HG03066 (cell line): ENCODE data around the gene ZNF584.

Source experiments
- ATAC-seq: cut with Tn5 transposase; IDR thresholded peaks from one replicate; pipeline ENCODE4 v1.9.1; 2021; ENCODE audit warnings: low read depth; ENCODE audit not compliant: unreplicated experiment

The ZNF584 gene

GRCh38 chr19:58453743-58454142 lies 45.3 kb downstream of the ZNF584 start:
- ATAC-seq: no peak

DNA sequence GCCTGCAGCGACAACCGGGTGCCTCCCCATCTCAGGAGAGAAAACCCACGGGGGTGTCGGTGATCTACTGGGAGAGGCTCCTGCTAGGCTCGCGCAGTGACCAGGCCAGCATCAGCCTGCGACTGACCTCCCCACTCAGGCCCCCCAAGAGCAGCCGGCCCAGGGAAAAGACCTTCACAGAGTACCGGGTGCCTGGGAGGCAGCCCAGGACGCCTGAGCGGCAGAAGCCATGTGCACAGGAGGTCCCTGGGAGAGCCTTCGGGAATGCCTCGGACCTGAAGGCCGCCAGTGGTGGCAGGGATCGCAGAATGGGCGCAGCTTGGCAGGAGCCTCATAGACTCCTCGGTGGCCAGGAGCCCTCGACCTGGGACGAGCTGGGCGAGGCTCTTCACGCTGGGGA lies 46.9 kb downstream of the ZNF584 start:
- no peak for ATAC-seq

DNA sequence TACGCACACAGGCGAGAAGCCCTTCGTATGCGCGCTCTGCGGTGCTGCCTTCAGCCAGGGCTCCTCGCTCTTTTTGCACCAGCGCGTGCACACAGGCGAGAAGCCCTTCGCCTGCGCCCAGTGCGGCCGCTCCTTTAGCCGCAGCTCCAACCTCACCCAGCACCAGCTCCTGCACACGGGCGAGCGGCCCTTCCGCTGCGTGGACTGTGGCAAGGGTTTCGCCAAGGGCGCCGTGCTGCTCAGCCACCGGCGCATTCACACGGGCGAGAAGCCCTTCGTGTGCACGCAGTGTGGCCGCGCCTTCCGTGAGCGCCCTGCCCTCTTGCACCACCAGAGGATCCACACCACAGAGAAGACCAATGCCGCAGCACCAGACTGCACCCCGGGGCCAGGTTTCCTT lies 47.7 kb downstream of the ZNF584 start:
- no peak for ATAC-seq

DNA sequence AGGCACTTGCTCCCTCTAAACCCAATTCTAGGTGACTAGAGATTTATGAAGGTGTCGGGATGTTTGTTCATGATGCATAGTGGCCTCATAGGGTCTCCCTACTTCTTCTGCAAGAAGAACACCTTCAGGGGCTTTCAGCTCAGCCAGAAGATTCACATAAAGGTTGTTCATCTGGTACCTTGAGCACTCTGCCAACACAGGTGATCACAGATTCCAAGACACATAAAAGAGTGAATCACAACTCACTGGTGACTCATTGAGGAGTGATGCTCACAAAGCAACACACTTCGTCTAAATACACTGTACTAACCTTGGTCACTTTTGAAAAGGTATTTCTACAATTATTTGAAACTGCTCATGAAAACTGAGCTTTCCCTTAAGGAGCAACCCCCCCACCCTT lies 51.6 kb downstream of the ZNF584 start:
- ATAC-seq: no peak

DNA sequence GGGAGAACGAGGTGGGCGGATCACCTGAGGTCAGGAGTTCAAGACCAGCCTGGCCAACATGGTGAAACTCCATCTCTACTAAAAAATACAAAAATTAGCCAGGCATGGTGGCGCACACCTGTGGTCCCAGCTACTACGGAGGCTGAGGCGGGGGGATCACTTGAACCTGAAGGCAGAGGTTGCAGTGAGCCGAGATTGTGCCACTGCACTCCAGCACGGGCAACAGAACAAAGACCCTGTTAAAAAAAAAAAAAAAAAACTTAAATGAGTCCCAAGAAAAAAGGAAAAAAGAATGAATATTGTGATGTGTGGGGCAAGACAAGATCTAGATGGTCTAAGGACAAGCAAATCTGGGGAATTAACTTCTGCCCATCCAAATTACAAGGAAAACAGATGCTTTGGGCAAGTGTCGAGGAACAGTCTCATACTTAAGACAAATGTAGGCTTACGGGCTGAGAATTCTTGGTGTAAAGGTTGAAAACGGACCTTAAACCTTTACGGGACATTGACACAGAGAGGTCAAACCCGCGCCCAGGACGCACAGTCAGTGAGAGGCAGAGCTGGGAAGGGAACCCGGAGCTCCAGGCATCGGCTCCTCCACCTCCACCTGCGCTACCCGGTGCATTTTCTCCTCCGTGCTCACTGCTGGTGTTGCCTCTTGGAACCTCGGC lies 57.8 kb downstream of the ZNF584 start:
- peak; percentile 23 for ATAC-seq

DNA sequence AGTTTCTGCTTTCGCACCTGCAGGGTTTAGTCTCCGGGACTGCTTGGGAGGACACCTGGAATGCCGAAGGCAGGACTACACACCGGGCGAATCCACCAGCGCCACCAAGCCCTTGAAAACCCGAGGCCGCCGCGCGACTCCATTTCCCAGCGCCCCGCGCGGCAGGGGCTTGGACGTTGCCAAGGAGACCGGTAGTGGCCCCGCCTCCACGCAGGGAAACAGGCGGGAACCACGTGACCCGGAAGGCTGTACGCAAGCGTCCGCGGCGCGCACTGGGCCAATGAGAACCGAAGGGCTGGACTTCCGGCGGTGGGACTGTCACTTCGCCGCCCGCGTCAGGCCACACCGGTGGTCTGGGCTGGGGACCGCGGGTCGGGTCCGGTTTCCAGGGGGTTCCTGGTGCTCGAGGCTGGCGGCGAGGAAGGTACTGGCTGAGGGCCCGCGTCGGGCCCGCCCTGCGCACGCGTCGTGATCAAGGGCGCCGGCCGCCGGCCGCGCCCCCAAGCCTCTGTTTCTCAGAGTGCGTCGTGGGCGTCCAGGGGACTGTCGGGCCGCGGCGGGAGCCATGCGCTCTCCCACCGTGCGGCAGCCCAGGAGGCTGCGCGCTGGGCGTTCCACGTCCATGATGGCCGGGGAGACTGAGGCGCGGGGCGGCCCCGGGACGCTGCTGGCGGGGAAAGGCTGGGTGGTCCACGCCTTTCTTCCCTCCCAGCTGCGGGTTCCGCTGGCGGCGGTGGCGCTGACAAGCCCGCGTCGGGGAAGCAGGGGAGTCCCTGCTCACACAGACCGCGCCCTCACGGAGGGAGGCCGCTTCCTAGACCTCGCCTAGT lies 58.5 kb downstream of the ZNF584 start, which contains the start of gene ZNF324:
TSS of gene ZNF324 (plus strand) at position 321 of the 830 bp plus-strand sequence. CDS start 2,106 bp downstream, outside the sequence.
- ATAC-seq: peak; percentile 84
